ENCODE measurements around the gene RNF207. TPM values are rescaled to one million over a fixed set of nuclear protein-coding genes. Genes with fewer than 3 reads are reported as not detected.

The RNF207 gene
- polyA plus RNA-seq, 1 of the 3 experiments (the other 2 are of a cell fraction), result 25.4 TPM

DNA sequence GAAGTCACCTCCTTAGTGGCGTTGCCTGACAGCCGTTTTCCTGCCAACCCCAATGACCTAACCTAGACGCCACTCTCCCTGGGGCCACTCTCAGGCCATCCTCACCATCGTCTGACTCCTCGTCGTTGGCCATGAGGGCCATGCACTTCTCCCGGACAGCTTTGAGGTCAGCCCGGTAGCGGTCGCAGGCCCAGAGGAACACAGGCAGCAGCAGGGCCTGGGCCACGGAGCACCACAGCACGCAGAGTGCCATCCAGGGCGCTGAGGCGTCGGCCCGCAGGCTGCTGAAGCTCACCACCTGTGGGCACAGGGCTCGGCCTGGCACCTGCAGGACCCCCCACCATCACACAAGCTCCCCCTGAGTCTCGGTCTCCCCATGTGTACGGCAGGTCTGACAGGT, 45.3 kb downstream of the RNF207 start (continued):
- TF ChIP-seq GATA2 (CRISPR knock-in tag; IDR thresholded peaks at IDR 0.05) (no peak), TAF1 (IDR thresholded peaks at IDR 0.05; ENCODE audit: borderline replicate concordance, low read depth, low read length) (no peak), CHD2 (IDR thresholded peaks at IDR 0.05; ENCODE audit: low read length, partially characterized antibody) (no peak), RXRA (IDR thresholded peaks at IDR 0.05; ENCODE audit: borderline replicate concordance, low read depth) (no peak)

DNA sequence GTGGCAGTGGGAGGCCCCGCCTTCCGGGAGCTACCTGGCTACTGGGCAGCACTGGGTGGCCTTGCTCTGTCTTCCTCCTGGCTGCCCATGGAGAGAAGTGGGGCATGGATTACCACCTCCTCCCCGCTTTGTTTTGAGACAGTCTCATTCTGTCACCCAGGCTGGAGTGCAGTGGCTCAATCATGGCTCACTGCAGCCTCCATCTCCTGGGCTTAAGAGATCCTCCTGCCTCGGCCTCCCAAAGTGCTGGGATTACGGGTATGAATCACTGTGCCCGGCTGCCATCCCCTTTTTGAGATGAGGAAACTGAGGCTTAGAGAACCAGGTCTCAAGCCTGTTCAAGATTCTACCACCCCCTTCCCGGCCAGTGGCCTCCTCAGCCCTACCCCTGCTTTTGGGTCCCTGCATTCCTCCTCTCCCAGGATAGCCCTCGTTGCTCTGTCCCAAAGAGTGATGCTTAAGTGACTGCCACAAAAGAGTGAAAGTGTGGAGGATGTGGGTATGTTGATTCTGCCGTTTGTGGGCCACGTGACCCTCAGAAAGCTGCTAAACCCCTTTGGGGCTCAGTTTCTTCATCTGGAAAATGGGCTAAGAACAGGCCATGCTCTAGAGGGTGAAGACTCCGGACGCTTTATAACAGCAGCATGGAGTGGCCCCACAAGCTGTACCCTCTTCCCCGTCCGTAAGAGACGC, 45.9 kb downstream of the RNF207 start:
- H4K20me1 ChIP-seq (ENCODE audit: insufficient read depth), result peaks cover 2% of the 10 kb centered on the region; the same call in 1 of the 2 replicates
- WGBS (ENCODE audit: low lambda C conversion rate), result 83% methylated on average over 6 of the region's 15 CpGs
- no peaks in the 10 kb centered on the region; a peak in 1 of 4 replicates for H3K4me1 ChIP-seq (ENCODE audit: control insufficient read depth in 1 of 2, insufficient read depth in 2 of 2, low read depth in 1 of 2, low read length in 1 of 2)
- H3K79me2 ChIP-seq (ENCODE audit: insufficient read depth), result no peaks in the 10 kb centered on the region
- no peaks in the 10 kb centered on the region for H3K36me3 ChIP-seq (replicated peaks in 1 of 2; ENCODE audit: control insufficient read depth in 1 of 2, insufficient read depth in 2 of 2, low read length in 1 of 2)
- no peaks in the 10 kb centered on the region for H3K27me3 ChIP-seq (ENCODE audit: insufficient read depth)
- CTCF ChIA-PET, result interaction anchor here (1.5 to 9.5 kb wide), 5 partner anchors 65 to 186 kb away, joined by 3 to 318 read pairs (median 6); no protein-coding TSS in a partner anchor
- TF ChIP-seq, protein P1, sequence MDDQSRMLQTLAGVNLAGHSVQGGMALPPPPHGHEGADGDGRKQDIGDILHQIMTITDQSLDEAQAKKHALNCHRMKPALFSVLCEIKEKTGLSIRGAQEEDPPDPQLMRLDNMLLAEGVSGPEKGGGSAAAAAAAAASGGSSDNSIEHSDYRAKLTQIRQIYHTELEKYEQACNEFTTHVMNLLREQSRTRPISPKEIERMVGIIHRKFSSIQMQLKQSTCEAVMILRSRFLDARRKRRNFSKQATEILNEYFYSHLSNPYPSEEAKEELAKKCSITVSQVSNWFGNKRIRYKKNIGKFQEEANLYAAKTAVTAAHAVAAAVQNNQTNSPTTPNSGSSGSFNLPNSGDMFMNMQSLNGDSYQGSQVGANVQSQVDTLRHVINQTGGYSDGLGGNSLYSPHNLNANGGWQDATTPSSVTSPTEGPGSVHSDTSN (IDR thresholded peaks at IDR 0.05), result no peak
- TF ChIP-seq MXI1 (IDR thresholded peaks at IDR 0.05; ENCODE audit: low read depth, low read length) (no peak), TCF12 (IDR thresholded peaks at IDR 0.05) (no peak), RXRA (IDR thresholded peaks at IDR 0.05; ENCODE audit: borderline replicate concordance, low read depth) (no peak), GABPA (IDR thresholded peaks at IDR 0.05; ENCODE audit: low read depth) (no peak), NFIC (IDR thresholded peaks at IDR 0.05; ENCODE audit: borderline replicate concordance) (no peak), NRF1 (IDR thresholded peaks at IDR 0.05; ENCODE audit: low read depth, low read length) (no peak)
- H3K4me3 ChIP-seq (ENCODE audit: low read depth in 2 of 2, low read length in 1 of 2), result no peak overlapping the region
- H3K27ac ChIP-seq (ENCODE audit: low read depth in 2 of 2, low read length in 1 of 2), result no peak overlapping the region
- H3K9me3 ChIP-seq, result no peaks in the 10 kb centered on the region
- H3F3A ChIP-seq (replicated peaks; ENCODE audit: insufficient read depth), result no peaks in the 10 kb centered on the region
- DNase-seq, result no peak
- no peak overlapping the region for H3K4me2 ChIP-seq
- no peak overlapping the region for H3K9ac ChIP-seq
- no peak overlapping the region for H2AFZ ChIP-seq (ENCODE audit: low read depth)
- POLR2A ChIA-PET, result no interaction called here
- H3K9me2 ChIP-seq, result no peaks in the 10 kb centered on the region

DNA sequence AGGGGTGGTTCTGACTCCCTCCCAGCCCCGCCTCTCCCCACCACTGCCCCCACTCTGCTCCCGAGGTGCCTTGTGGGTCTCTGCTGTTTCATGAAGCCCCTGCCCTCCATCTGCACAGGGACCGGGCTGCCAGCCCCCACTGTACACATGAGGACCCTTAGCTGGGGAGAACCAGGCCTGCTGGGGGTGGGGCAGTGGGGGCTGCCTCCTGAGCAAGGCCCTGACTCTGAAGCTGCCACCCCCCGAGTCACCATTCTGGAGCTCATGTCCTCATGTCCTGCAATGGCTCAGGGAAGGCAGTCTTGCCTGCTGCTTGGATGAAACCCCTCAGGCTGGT, 46.4 kb downstream of the RNF207 start:
- Histone ChIP-seq H3K9me3 (no peaks in the 10 kb centered on the region), H3F3A (replicated peaks; ENCODE audit: insufficient read depth) (no peaks in the 10 kb centered on the region), H3K36me3 (replicated peaks in 1 of 2; ENCODE audit: control insufficient read depth in 1 of 2, insufficient read depth in 2 of 2, low read length in 1 of 2) (no peaks in the 10 kb centered on the region), H3K27ac (ENCODE audit: low read depth in 2 of 2, low read length in 1 of 2) (no peak overlapping the region), H3K9ac (no peak overlapping the region), H3K9me2 (no peaks in the 10 kb centered on the region), H3K79me2 (ENCODE audit: insufficient read depth) (no peaks in the 10 kb centered on the region), H3K4me3 (ENCODE audit: low read depth in 2 of 2, low read length in 1 of 2) (no peak overlapping the region), H3K4me2 (no peak overlapping the region), H4K20me1 (ENCODE audit: insufficient read depth) (no peaks in the 10 kb centered on the region), H2AFZ (ENCODE audit: low read depth) (no peak overlapping the region), H3K4me1 (ENCODE audit: control insufficient read depth in 1 of 2, insufficient read depth in 2 of 2, low read depth in 1 of 2, low read length in 1 of 2) (no peaks in the 10 kb centered on the region; a peak in 1 of 4 replicates), H3K27me3 (ENCODE audit: insufficient read depth) (no peaks in the 10 kb centered on the region)
- ChIA-PET POLR2A (no interaction called here), CTCF (interaction anchor here (0.7 to 9.5 kb wide), 4 partner anchors 65 to 186 kb away, joined by 3 to 318 read pairs (median 4); no protein-coding TSS in a partner anchor)
- DNase-seq, result no peak
- WGBS (ENCODE audit: low lambda C conversion rate), result no CpG with 5 or more reads among the region's 4 CpGs
- TF ChIP-seq, protein P2, sequence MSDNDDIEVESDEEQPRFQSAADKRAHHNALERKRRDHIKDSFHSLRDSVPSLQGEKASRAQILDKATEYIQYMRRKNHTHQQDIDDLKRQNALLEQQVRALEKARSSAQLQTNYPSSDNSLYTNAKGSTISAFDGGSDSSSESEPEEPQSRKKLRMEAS (IDR thresholded peaks at IDR 0.05; ENCODE audit: low read depth), result no peak
- TF ChIP-seq, protein P3, sequence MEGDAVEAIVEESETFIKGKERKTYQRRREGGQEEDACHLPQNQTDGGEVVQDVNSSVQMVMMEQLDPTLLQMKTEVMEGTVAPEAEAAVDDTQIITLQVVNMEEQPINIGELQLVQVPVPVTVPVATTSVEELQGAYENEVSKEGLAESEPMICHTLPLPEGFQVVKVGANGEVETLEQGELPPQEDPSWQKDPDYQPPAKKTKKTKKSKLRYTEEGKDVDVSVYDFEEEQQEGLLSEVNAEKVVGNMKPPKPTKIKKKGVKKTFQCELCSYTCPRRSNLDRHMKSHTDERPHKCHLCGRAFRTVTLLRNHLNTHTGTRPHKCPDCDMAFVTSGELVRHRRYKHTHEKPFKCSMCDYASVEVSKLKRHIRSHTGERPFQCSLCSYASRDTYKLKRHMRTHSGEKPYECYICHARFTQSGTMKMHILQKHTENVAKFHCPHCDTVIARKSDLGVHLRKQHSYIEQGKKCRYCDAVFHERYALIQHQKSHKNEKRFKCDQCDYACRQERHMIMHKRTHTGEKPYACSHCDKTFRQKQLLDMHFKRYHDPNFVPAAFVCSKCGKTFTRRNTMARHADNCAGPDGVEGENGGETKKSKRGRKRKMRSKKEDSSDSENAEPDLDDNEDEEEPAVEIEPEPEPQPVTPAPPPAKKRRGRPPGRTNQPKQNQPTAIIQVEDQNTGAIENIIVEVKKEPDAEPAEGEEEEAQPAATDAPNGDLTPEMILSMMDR (IDR thresholded peaks at IDR 0.05), result no peak
- no peak for TF ChIP-seq RFX5 (IDR thresholded peaks at IDR 0.05; ENCODE audit: low read length)
- TF ChIP-seq GABPA (IDR thresholded peaks at IDR 0.05; ENCODE audit: low read depth), result no peak
- no peak for TF ChIP-seq FOXJ3 (CRISPR knock-in tag; IDR thresholded peaks at IDR 0.05)
- TF ChIP-seq FOXM1 (IDR thresholded peaks at IDR 0.05; ENCODE audit: low read depth), result no peak
- TF ChIP-seq, protein P4, sequence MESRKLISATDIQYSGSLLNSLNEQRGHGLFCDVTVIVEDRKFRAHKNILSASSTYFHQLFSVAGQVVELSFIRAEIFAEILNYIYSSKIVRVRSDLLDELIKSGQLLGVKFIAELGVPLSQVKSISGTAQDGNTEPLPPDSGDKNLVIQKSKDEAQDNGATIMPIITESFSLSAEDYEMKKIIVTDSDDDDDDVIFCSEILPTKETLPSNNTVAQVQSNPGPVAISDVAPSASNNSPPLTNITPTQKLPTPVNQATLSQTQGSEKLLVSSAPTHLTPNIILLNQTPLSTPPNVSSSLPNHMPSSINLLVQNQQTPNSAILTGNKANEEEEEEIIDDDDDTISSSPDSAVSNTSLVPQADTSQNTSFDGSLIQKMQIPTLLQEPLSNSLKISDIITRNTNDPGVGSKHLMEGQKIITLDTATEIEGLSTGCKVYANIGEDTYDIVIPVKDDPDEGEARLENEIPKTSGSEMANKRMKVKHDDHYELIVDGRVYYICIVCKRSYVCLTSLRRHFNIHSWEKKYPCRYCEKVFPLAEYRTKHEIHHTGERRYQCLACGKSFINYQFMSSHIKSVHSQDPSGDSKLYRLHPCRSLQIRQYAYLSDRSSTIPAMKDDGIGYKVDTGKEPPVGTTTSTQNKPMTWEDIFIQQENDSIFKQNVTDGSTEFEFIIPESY (IDR thresholded peaks at IDR 0.05; ENCODE audit: borderline replicate concordance, low read depth), result no peak
- TF ChIP-seq MXI1 (IDR thresholded peaks at IDR 0.05; ENCODE audit: low read depth, low read length), result no peak
- TF ChIP-seq, protein P5, sequence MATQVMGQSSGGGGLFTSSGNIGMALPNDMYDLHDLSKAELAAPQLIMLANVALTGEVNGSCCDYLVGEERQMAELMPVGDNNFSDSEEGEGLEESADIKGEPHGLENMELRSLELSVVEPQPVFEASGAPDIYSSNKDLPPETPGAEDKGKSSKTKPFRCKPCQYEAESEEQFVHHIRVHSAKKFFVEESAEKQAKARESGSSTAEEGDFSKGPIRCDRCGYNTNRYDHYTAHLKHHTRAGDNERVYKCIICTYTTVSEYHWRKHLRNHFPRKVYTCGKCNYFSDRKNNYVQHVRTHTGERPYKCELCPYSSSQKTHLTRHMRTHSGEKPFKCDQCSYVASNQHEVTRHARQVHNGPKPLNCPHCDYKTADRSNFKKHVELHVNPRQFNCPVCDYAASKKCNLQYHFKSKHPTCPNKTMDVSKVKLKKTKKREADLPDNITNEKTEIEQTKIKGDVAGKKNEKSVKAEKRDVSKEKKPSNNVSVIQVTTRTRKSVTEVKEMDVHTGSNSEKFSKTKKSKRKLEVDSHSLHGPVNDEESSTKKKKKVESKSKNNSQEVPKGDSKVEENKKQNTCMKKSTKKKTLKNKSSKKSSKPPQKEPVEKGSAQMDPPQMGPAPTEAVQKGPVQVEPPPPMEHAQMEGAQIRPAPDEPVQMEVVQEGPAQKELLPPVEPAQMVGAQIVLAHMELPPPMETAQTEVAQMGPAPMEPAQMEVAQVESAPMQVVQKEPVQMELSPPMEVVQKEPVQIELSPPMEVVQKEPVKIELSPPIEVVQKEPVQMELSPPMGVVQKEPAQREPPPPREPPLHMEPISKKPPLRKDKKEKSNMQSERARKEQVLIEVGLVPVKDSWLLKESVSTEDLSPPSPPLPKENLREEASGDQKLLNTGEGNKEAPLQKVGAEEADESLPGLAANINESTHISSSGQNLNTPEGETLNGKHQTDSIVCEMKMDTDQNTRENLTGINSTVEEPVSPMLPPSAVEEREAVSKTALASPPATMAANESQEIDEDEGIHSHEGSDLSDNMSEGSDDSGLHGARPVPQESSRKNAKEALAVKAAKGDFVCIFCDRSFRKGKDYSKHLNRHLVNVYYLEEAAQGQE (IDR thresholded peaks at IDR 0.05; ENCODE audit: low read depth, low read length), result no peak

All from SK-N-SH (cell line).